Activated CD8-positive, alpha-beta memory T cell treated with anti-CD3 and anti-CD28 coated beads for 24 hours (primary cell): Measurements from ENCODE around the gene GNAZ.

Experiments
- DNase-seq: peaks from one replicate; pipeline ENCODE4 v3.0.0-alpha.2; 2020

Gene GNAZ

DNA sequence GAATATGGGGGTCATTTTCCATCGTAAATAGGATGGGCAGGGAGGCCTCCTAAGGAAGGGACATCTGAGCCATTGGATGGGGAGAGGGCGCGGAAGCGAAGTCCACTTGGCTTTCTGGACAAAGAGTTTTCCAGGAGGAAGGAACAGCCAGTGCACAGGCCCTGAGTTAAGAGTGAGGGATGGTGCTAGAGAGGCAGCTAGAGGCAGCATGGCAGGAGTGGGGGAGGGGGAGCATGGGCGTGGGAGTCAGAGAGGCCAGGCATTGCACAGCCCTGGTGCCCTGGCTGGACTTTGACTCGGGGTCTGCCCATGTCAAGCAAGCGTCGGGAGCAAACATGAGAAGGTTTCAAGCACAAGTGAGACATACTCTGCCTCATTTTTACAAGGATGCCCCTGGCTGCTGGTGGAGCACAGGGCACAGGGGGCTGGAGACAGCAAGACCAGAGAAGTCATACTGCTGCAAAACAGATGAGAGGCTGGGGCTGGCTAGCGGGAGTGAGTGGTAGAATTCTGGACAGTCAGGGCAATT lies 9.0 kb downstream of the GNAZ start:
- DNase-seq: no peak

- no peak for DNase-seq
Observed at GRCh38 chr22:23079814-23080521, 9.6 kb downstream of the GNAZ start.

- DNase-seq: no peak
Observed at GRCh38 chr22:23080613-23081290, 10.4 kb downstream of the GNAZ start.

GRCh38 chr22:23082534-23083314 lies 12.4 kb downstream of the GNAZ start:
- no peak for DNase-seq

GRCh38 chr22:23083315-23084021 lies 13.1 kb downstream of the GNAZ start:
- DNase-seq: no peak

DNA sequence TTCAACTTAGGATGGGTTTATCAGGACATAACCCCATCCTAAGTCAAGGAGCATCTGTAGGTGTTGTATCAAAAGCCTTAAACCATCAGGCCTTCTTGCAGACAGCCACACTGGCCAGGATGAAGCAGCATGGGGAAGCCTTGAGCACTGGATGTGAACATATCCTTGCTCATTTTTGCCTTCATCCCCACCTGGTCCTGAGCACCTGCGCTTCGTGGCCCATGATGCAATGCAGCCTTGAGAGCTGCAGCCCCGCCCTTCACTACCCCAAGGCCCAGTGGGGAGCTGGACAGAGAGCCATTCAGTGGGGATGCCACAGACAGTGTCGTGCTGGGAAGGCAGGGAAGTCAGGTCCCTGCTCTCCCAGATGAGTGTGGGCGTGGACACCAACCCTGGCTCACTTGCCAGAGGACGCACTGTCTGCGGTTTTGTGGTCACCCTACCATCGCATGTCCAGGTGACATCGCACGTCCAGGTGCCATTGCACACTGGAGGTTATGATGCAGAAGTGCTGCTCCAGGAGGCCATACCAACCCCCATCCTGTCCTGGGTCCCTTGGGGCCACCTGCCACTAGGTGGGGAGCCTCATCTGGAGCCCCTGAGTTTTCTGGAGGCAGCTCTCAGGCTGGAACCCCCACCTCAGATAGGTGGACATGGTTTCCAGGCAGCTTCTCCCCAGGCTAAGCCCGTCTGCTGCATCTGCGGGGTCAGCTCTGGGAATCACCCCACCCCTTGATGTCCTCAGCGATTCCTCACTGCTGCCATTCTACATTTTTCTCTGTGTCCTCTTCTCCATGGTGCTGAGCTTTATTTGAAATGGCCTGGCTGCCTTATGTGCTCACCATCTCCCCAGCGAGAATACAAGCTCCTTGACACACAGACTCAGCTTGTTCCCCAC lies 14.4 kb downstream of the GNAZ start:
- DNase-seq: no peak

DNA sequence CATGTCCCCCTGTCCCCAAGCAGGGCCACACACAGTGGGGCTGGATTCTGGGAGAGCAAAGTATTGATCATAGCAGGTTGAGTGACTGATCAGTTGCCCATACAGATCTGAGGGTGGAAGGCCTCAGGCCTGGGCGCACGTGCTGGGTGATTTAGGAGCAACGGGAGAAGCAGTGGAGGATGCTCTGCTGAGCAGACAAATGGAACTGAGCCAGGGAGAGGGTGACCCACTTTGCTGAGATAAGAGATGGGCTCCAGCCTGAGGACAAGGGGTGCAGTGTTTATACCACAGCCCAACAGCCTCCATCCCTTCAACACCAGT lies 15.0 kb downstream of the GNAZ start:
- no peak for DNase-seq

DNA sequence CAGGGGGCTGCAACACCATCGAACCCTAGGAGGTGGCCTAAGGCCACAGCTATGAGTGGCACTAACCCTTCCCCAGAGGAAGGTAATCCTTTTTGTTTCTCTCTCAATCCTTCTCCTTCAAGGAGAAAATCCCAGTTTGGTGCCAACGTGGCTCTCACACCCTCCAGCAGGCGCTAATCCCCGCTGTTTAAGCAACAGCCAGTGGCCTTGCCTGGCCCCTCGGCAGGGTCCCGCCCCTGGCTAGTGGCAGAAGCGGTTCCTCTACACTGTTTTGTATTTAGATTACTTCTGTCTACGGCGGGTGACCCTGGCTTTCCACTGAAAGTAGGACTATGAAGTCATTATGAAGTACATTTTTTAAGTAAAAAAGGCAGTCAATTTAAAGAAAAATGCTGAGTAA lies 15.5 kb downstream of the GNAZ start:
- no peak for DNase-seq

- DNase-seq: no peak
Observed at GRCh38 chr22:23086263-23086662, 15.9 kb downstream of the GNAZ start.

- DNase-seq: no peak
Observed at GRCh38 chr22:23086787-23087186, 16.5 kb downstream of the GNAZ start.

- no peak for DNase-seq
Observed at GRCh38 chr22:23088199-23088604, 17.9 kb downstream of the GNAZ start.

DNA sequence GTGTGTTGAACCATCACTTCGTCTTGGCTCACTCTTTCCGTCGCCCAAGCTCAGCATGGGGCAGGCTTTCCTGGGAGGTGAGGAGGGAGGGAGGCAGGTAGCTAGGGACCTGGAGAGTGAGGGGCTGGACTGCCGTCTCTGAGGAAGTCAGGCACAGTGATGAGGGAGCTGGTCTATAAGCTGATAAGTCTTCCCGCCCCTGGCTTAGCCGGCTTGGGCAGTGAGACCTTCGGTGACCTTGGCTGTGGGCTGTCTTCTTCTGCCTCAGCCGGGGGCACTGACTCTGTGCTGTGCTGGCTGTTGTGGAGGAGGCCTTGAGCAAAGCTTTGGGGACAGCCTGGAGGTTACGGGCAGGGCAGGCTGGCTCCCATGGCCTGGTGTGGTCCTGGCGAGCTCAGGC lies 18.7 kb downstream of the GNAZ start:
- no peak for DNase-seq

- DNase-seq: no peak
Observed at GRCh38 chr22:23089633-23090456, 19.5 kb downstream of the GNAZ start.

DNA sequence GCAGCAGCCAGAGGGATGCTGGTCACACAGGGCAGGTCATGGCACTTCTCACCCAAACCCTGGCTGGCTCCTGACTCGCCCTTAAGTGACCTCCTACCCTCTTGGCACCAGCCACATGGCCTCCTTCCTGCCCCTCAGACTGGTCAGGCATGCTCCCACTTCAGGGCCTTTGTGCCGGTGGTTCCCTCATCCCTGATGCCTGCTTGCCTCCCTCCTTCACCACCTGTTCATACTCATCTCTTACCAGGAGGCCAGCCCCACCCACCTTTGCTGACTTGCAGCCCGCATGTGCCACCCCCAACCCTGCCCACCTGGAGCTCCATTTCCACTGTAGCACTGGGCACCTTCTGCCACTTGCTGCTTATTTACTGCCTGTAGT lies 20.1 kb downstream of the GNAZ start:
- DNase-seq: no peak

DNA sequence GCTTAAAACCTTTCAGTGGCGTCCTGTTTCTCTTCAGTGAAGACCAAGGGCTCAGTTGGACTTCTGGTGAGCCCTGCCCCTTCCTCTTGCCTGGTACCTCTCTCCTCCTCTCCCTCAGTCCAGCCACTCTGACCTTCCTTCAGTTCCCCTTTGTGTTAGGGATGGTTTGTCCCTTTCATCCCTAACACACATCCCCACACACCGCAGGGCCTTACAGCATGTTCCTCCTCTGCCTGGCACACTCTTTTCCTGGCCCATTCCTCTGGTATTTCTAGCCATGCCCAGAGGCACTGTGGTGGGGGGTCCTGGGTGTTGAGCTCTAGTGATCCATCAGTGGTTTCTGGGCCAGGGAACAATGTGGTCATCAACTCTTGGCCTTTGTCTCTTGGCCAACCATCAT lies 21.4 kb downstream of the GNAZ start:
- DNase-seq: no peak

DNA sequence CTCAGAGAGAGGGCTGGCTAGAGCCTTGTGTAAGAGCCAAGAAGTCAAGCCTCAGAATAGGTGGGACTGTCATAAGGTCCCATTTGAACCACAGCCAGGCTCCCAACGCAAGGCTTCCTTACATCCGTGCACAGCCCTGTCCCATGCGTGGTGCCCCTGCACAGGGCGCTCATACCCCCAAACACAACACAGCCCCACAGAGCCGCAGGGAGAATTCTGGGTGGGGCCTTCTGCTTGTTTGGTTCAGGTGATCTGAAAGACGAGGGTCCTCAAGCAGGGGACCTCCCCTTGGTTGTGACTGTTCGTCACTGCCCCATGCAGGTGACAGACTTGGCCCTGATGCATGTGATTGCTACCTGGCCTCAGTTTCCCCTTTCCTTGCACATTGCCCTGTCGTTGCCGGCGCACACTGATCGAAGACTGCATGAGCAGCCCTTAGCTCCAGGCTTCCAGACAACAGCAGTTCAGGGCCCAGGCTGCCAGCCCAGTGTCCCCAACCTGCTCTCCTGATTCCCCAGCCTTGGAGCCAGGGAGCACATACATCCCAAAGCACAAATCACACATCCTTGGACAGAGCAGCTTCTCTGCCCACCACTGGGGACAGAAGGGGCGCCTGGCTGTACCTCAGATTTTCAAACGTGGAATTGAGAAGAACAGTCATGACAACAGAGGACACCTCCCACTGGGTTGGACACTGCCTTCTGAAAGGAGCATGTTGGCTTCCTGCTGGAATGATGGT lies 22.1 kb downstream of the GNAZ start:
- DNase-seq: no peak

DNA sequence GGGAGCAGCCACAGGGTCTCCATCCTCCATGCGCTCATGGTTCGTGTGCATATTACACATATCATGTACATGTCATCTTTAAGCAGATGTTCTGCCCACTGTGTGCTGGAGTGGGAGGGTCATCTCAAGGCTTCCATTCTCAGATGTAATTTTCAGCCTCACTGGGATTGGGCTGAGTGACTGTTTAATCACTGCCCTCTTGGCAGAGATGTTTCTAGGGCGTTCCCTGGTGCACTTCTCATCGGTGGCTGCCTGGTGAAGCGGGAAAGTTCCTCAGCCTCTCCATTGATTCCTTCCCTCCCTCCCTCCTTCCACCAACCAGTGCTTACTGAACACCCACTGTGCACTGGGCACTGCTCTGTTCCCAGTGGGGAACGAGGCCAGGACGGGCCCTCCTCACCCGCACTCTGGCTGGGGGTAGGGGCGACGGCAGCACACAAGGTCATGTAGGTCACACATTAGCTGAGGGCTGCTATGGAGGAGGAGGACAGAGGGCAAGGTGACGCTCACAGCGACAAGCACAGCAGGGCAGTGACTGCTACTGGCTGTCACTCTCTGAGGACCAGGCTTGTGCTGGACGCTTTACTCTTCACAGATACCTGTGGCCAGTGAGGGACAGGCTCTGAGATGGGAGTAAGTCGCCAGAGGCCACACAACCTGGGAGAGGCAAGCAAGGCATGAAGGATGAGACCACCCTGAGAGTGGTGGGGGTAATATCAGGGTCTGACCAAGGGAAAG lies 22.9 kb downstream of the GNAZ start:
- DNase-seq: no peak

GRCh38 chr22:23094260-23094659 lies 23.9 kb downstream of the GNAZ start:
- DNase-seq: no peak
